PC-3 (cell line): ENCODE measurements around the gene PAX5.

Source experiments
- CTCF ChIP-seq: fragments of 300-600 bp; sonication (generic); conservative IDR thresholded peaks from 2 replicates; pipeline ENCODE4 v1.5.1; 2017; ENCODE audit warnings: antibody characterized with exemption, low read depth, mild to moderate bottlenecking, low read length
- EZH2phosphoT487 ChIP-seq: fragments of 300-600 bp; sonication (generic); IDR thresholded peaks from 2 replicates; pipeline ENCODE4 v1.6.1; 2018; ENCODE audit warnings: mild to moderate bottlenecking, antibody characterized with exemption, low read length, borderline replicate concordance

GRCh38 chr9:36940500-36940853, 93.6 kb downstream of the PAX5 start:
- TF ChIP-seq EZH2phosphoT487: no peak
- TF ChIP-seq CTCF: no peak
